Uterus (tissue), 4 donors: ENCODE measurements around the gene STK32C. TPM values are rescaled to one million over a fixed set of nuclear protein-coding genes. Genes with fewer than 3 reads are reported as not detected.

Experiments
- DNase-seq, 2 donors: peaks; one replicate each; pipeline ENCODE4 v3.0.0-alpha.2; 2019 to 2020
- H3K27ac ChIP-seq, 2 donors: fragments of 200-600 bp; sonication (generic); 1 replicate in 1 of 2; 2 replicates in 1 of 2; pipeline ENCODE4 v1.5.1; 2016 to 2018
- H3K27me3 ChIP-seq, 2 donors: fragments of 200-600 bp; sonication (generic); one replicate each; pipeline ENCODE4 v1.5.1; 2018 to 2019; ENCODE audit warnings: control low read depth in 1 of 2
- H3K36me3 ChIP-seq, 2 donors: fragments of 200-600 bp; sonication (generic); one replicate each; pipeline ENCODE4 v1.5.1; 2019; ENCODE audit warnings: control low read depth in 1 of 2
- H3K4me1 ChIP-seq, 2 donors: fragments of 200-600 bp; sonication (generic); one replicate each; pipeline ENCODE4 v1.5.1; 2018 to 2019; ENCODE audit warnings: control low read depth in 1 of 2
- H3K4me3 ChIP-seq, 2 donors: fragments of 200-600 bp; sonication (generic); 1 replicate in 1 of 2; 2 replicates in 1 of 2; pipeline ENCODE4 v1.5.1; 2018 to 2019; ENCODE audit warnings: mild to moderate bottlenecking in 1 of 2
- H3K9me3 ChIP-seq, 2 donors: fragments of 200-600 bp; sonication (generic); one replicate each; pipeline ENCODE4 v1.5.1; 2019; ENCODE audit warnings: control low read depth in 1 of 2
- CTCF ChIP-seq, 4 experiments: fragments of 200-600 bp in 2 of 4; fragments of 450-650 bp in 2 of 4; sonication (generic) in 2 of 4; IDR thresholded peaks; one replicate each; pipeline ENCODE4 v1.5.1; 2016 to 2019; ENCODE audit warnings: antibody characterized with exemption in 4 of 4, mild to moderate bottlenecking in 2 of 4, moderate library complexity in 1 of 4
- POLR2A ChIP-seq, 2 donors: fragments of 450-650 bp; IDR thresholded peaks; one replicate each; pipeline ENCODE4 v1.6.1; 2016; ENCODE audit warnings: antibody characterized with exemption in 2 of 2, mild to moderate bottlenecking in 1 of 2, moderate library complexity in 1 of 2
- intact Hi-C: fragments of 100-400 bp; cut with DNase I; formaldehyde crosslinking; loops from one replicate; pipeline ENCODE4 v1.15.1; 2023; ENCODE audit warnings: low total_unique reads
- total RNA-seq, 4 donors: library from RNA; depleted of rRNA in 3 of 4; stranded (reverse); fragments of >200 nt in 3 of 4; gene quantifications; one replicate each; pipeline versions ENCODE4 v1.1.0 to v1.2.4, GENCODE V29; 2014 to 2023
- donor health status: DM: yes; HTN: yes; CAD: no.

Gene STK32C
- total RNA-seq, 4 donors from 2014 or later = 0.51 to 17.2 (median 3.2) TPM

- H3K27me3 ChIP-seq = no peaks in the 10 kb centered on the region
- no peaks in the 10 kb centered on the region for H3K36me3 ChIP-seq
- no peak overlapping the region for H3K27ac ChIP-seq
- H3K4me3 ChIP-seq = no peak overlapping the region
- TF ChIP-seq CTCF (IDR thresholded peaks at IDR 0.05) (no peak), POLR2A (IDR thresholded peaks at IDR 0.05) (no peak)
- H3K4me1 ChIP-seq = no peaks in the 10 kb centered on the region
- intact Hi-C loops = no loop called here
- no peaks in the 10 kb centered on the region for H3K9me3 ChIP-seq
- DNase-seq = no peak
These were observed 128.8 kb downstream of the STK32C start for GRCh38 chr10:132178672-132179545.

- no peak for DNase-seq
- no peak overlapping the region for H3K27ac ChIP-seq
- intact Hi-C loops = no loop called here
- no peaks in the 10 kb centered on the region for H3K9me3 ChIP-seq
- H3K27me3 ChIP-seq = no peaks in the 10 kb centered on the region
- H3K4me1 ChIP-seq = no peaks in the 10 kb centered on the region
- TF ChIP-seq CTCF (IDR thresholded peaks at IDR 0.05) = no peak
- TF ChIP-seq POLR2A (IDR thresholded peaks at IDR 0.05) = no peak
- H3K4me3 ChIP-seq = no peak overlapping the region
- H3K36me3 ChIP-seq = no peaks in the 10 kb centered on the region
These were observed 129.7 kb downstream of the STK32C start for GRCh38 chr10:132178046-132178445.

- H3K4me1 ChIP-seq = no peaks in the 10 kb centered on the region
- no peak for DNase-seq
- no peak overlapping the region for H3K4me3 ChIP-seq
- intact Hi-C loops = no loop called here
- H3K9me3 ChIP-seq = no peaks in the 10 kb centered on the region
- H3K27ac ChIP-seq = no peak overlapping the region
- no peaks in the 10 kb centered on the region for H3K36me3 ChIP-seq
- no peaks in the 10 kb centered on the region for H3K27me3 ChIP-seq
- no peak for TF ChIP-seq CTCF (IDR thresholded peaks at IDR 0.05)
- no peak for TF ChIP-seq POLR2A (IDR thresholded peaks at IDR 0.05)
These were observed 130.9 kb downstream of the STK32C start for GRCh38 chr10:132176623-132177500.

GRCh38 chr10:132175907-132176581, 131.7 kb downstream of the STK32C start:
- no peak overlapping the region for H3K4me3 ChIP-seq
- DNase-seq = no peak
- H3K27me3 ChIP-seq = no peaks in the 10 kb centered on the region
- no peak overlapping the region for H3K27ac ChIP-seq
- no peaks in the 10 kb centered on the region for H3K36me3 ChIP-seq
- TF ChIP-seq CTCF (IDR thresholded peaks at IDR 0.05) (no peak), POLR2A (IDR thresholded peaks at IDR 0.05) (no peak)
- no peaks in the 10 kb centered on the region for H3K4me1 ChIP-seq
- no peaks in the 10 kb centered on the region for H3K9me3 ChIP-seq
- intact Hi-C loops = no loop called here
